ENCODE measurements around the gene SPTBN2.

SPTBN2 gene

DNA sequence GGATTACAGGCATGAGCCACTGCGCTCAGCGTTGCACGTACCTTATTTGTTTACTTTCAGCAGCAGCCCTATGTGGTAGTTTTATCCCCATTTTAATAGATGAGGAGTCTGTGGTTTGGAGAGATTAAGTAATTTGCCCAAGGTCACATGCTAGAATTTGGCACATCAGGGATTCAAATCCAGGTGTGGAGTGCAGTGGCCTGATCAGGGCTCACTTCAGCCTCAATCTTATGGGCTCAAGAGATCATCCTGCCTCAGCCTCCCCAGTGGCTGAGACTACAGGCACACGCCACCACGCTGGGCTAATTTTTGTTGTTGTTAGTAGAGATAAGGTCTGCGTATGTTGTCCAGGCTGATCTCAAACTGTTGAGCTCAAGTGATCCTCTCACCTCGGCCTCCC is 18.5 kb upstream of the SPTBN2 start:
- Histone ChIP-seq H2BK12ac (ENCODE audit: low read length) (no peak overlapping the region), H3K23ac (ENCODE audit: low read depth, low read length, poor library complexity) (no peak overlapping the region), H3K79me1 (ENCODE audit: low read depth, low read length) (peaks cover 3% of the 10 kb centered on the region), H4K8ac (ENCODE audit: low read depth, low read length) (no peak overlapping the region), H3K14ac (ENCODE audit: low read length) (no peak overlapping the region), H4K91ac (ENCODE audit: low read depth, low read length, poor library complexity) (no peak overlapping the region), H3K9ac (ENCODE audit: low read depth, low read length, poor library complexity) (no peak overlapping the region), H3K18ac (ENCODE audit: low read length) (no peak overlapping the region), H3K27ac (replicated peaks; ENCODE audit: low read length) (no peak overlapping the region), H2AK5ac (ENCODE audit: low read depth, low read length) (no peak overlapping the region), H2BK15ac (ENCODE audit: low read length) (no peak overlapping the region), H2BK5ac (ENCODE audit: low read length) (no peak overlapping the region), H3K36me3 (replicated peaks in 1 of 2; ENCODE audit: control insufficient read depth in 2 of 2, insufficient read depth in 2 of 2, low read length in 2 of 2) (peaks cover 0 to under 1% of the 10 kb centered on the region in 2 donors), H3K4ac (ENCODE audit: low read length) (no peak overlapping the region), H3K4me2 (ENCODE audit: insufficient read depth, low read length, poor library complexity, severe bottlenecking) (no peak overlapping the region), H3K27me3 (ENCODE audit: control insufficient read depth in 3 of 3, insufficient read depth in 3 of 3, low read depth in 1 of 3, low read length in 3 of 3) (no peaks in the 10 kb centered on the region), H3K9me3 (replicated peaks in 1 of 2; ENCODE audit: control insufficient read depth in 2 of 2, insufficient read depth in 1 of 2, low read depth in 1 of 2, low read length in 2 of 2) (no peaks in the 10 kb centered on the region), H2AFZ (ENCODE audit: low read length) (no peak overlapping the region), H3K4me3 (ENCODE audit: low read length in 2 of 2) (no peak overlapping the region), H2BK120ac (ENCODE audit: low read depth, low read length) (no peak overlapping the region), H3K4me1 (ENCODE audit: control insufficient read depth in 2 of 2, insufficient read depth in 1 of 2, low read depth in 1 of 2, low read length in 2 of 2) (peaks cover 3 to 7% of the 10 kb centered on the region in 2 donors)
- WGBS, 2 donors (ENCODE audit: extremely low coverage in 2 of 2, insufficient read length in 2 of 2, insufficient replicate concordance in 1 of 2), result no CpG with 5 or more reads among the region's 7 CpGs
- no peak for DNase-seq (ENCODE audit: low spot score)

DNA sequence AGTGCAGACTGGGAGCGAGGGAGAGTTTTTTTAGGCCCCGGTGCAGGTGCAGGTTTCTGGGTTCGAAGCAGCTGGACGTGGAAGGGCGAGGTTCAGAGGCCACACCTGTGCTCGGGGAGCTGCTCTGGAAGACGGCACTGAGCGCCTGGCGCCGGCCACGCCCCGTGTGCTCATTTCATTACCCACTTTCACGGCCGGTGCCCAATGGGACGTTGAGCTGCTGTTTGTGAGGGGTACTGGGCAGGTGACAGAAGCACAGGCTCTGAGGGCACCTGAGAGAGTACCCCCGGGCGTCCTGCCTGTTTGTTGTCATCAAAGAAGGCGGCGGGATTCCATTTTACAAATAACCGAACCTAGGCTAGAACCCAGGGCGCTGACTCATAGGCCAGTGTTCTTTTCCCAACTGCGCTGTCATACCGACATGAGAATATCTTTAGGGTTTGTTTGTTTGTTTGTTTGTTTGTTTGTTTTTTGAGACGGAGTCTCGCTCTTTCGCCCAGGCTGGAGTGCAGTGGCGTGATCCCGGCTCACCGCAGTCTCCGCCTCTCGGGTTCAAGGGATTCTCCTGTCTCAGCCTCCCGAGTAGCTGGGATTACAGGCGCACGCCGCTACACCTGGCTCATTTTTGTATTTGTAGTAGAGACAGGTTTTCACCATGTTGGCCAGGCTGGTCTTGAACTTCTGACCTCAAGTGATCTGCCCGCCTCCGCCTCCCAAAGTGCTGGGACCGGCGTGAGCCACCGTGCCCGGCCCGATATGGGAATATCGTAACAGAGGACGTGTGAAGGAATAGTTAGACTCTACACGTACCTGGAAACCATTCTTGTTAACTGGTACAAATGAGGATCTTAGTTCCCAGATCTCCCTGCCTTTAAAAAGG is 16.6 kb upstream of the SPTBN2 start:
- Histone ChIP-seq H2AK5ac (ENCODE audit: low read depth, low read length) (peak overlapping the region; percentile 34), H3K4me2 (ENCODE audit: insufficient read depth, low read length, poor library complexity, severe bottlenecking) (peak overlapping the region; percentile 93), H3K4ac (ENCODE audit: low read length) (no peak overlapping the region), H3K27me3 (ENCODE audit: control insufficient read depth in 3 of 3, insufficient read depth in 3 of 3, low read depth in 1 of 3, low read length in 3 of 3) (no peaks in the 10 kb centered on the region), H4K91ac (ENCODE audit: low read depth, low read length, poor library complexity) (no peak overlapping the region), H3K14ac (ENCODE audit: low read length) (no peak overlapping the region), H3K9ac (ENCODE audit: low read depth, low read length, poor library complexity) (peak overlapping the region; percentile 80), H3K4me1 (ENCODE audit: control insufficient read depth in 2 of 2, insufficient read depth in 1 of 2, low read depth in 1 of 2, low read length in 2 of 2) (peaks cover 3 to 7% of the 10 kb centered on the region in 2 donors), H3K9me3 (replicated peaks in 1 of 2; ENCODE audit: control insufficient read depth in 2 of 2, insufficient read depth in 1 of 2, low read depth in 1 of 2, low read length in 2 of 2) (no peaks in the 10 kb centered on the region), H3K18ac (ENCODE audit: low read length) (peak overlapping the region; percentile 93), H3K79me1 (ENCODE audit: low read depth, low read length) (peaks cover 3% of the 10 kb centered on the region), H3K4me3 (ENCODE audit: low read length in 2 of 2) (peak overlapping the region; percentile 76 to 98), H2BK12ac (ENCODE audit: low read length) (no peak overlapping the region), H3K27ac (replicated peaks; ENCODE audit: low read length) (no peak overlapping the region), H3K23ac (ENCODE audit: low read depth, low read length, poor library complexity) (peak overlapping the region; percentile 96), H2BK15ac (ENCODE audit: low read length) (peak overlapping the region; percentile 94), H2BK120ac (ENCODE audit: low read depth, low read length) (no peak overlapping the region), H2BK5ac (ENCODE audit: low read length) (no peak overlapping the region), H2AFZ (ENCODE audit: low read length) (peak overlapping the region; percentile 90), H4K8ac (ENCODE audit: low read depth, low read length) (no peak overlapping the region), H3K36me3 (replicated peaks in 1 of 2; ENCODE audit: control insufficient read depth in 2 of 2, insufficient read depth in 2 of 2, low read length in 2 of 2) (no peaks in the 10 kb centered on the region)
- no CpG with 5 or more reads among the region's 45 CpGs for WGBS, 2 donors (ENCODE audit: extremely low coverage in 2 of 2, insufficient read length in 2 of 2, insufficient replicate concordance in 1 of 2)
- DNase-seq (ENCODE audit: low spot score), result no peak

GRCh38 chr11:66744485-66745355 is 15.7 kb upstream of the SPTBN2 start:
- Histone ChIP-seq H3K4me1 (ENCODE audit: control insufficient read depth in 2 of 2, insufficient read depth in 1 of 2, low read depth in 1 of 2, low read length in 2 of 2) (peaks cover 3 to 7% of the 10 kb centered on the region in 2 donors), H2AFZ (ENCODE audit: low read length) (peak overlapping the region; percentile 90), H4K8ac (ENCODE audit: low read depth, low read length) (peak overlapping the region; percentile 43), H4K91ac (ENCODE audit: low read depth, low read length, poor library complexity) (no peak overlapping the region), H3K4me3 (ENCODE audit: low read length in 2 of 2) (peak overlapping the region; percentile 76 to 98), H3K4me2 (ENCODE audit: insufficient read depth, low read length, poor library complexity, severe bottlenecking) (peak overlapping the region; percentile 93), H2BK120ac (ENCODE audit: low read depth, low read length) (no peak overlapping the region), H3K36me3 (replicated peaks in 1 of 2; ENCODE audit: control insufficient read depth in 2 of 2, insufficient read depth in 2 of 2, low read length in 2 of 2) (no peaks in the 10 kb centered on the region), H3K9ac (ENCODE audit: low read depth, low read length, poor library complexity) (peak overlapping the region; percentile 94), H3K23ac (ENCODE audit: low read depth, low read length, poor library complexity) (peak overlapping the region; percentile 96), H3K4ac (ENCODE audit: low read length) (peak overlapping the region; percentile 89), H3K9me3 (replicated peaks in 1 of 2; ENCODE audit: control insufficient read depth in 2 of 2, insufficient read depth in 1 of 2, low read depth in 1 of 2, low read length in 2 of 2) (no peaks in the 10 kb centered on the region), H2BK12ac (ENCODE audit: low read length) (peak overlapping the region; percentile 58), H3K14ac (ENCODE audit: low read length) (peak overlapping the region; percentile 97), H3K27ac (replicated peaks; ENCODE audit: low read length) (peak overlapping the region; percentile 63), H2BK5ac (ENCODE audit: low read length) (no peak overlapping the region), H2BK15ac (ENCODE audit: low read length) (peak overlapping the region; percentile 94), H3K79me1 (ENCODE audit: low read depth, low read length) (peaks cover 3% of the 10 kb centered on the region), H2AK5ac (ENCODE audit: low read depth, low read length) (peak overlapping the region; percentile 34), H3K27me3 (ENCODE audit: control insufficient read depth in 3 of 3, insufficient read depth in 3 of 3, low read depth in 1 of 3, low read length in 3 of 3) (no peaks in the 10 kb centered on the region), H3K18ac (ENCODE audit: low read length) (peak overlapping the region; percentile 99)
- peak; percentile 84 for DNase-seq (ENCODE audit: low spot score)
- no CpG with 5 or more reads among the region's 95 CpGs for WGBS, 2 donors (ENCODE audit: extremely low coverage in 2 of 2, insufficient read length in 2 of 2, insufficient replicate concordance in 1 of 2)

Measured in neuronal stem cell (in vitro differentiated cells).